IMR-90 (cell line): ENCODE measurements around the gene CSRP1. TPM values are rescaled to one million over a fixed set of nuclear protein-coding genes. Genes with fewer than 3 reads are reported as not detected.
A peak's percentile ranks its signal among the peaks of the same experiment; 100 is the strongest.

Experiments used
- ATAC-seq: fragments of 200-7000 bp; cut with Tn5 transposase; 2 replicates; pipeline ENCODE4 v1.9.1; 2020; ENCODE audit warnings: low read depth, mild to moderate bottlenecking, moderate library complexity
- BruUV-seq: library from RNA; stranded (reverse); fragments of 400-500 nt; replicated peaks from 2 replicates; lab custom pipeline; 2021; lab: Mats Ljungman, UMichigan
- CTCF ChIA-PET: fragments of 300-600 bp; formaldehyde crosslinking; extraction: SDS; loops from one replicate; lab custom pipeline; 2021; ENCODE audit warnings: antibody characterized with exemption; lab: Yijun Ruan, JAX
- POLR2A ChIA-PET: fragments of 300-600 bp; sonication (Branson Sonifier 250); formaldehyde crosslinking; loops from one replicate; lab custom pipeline; 2022; ENCODE audit warnings: antibody characterized with exemption; ENCODE audit not compliant: unreplicated experiment; lab: Charles Lee
- DNase-seq: peaks from one replicate; pipeline ENCODE4 v3.0.0; 2013
- H2AFZ ChIP-seq: replicated peaks from 2 replicates; pipeline ENCODE3; 2013; ENCODE audit warnings: low read length, mild to moderate bottlenecking; ENCODE audit not compliant: poor library complexity
- H2AK5ac ChIP-seq: 2 replicates; pipeline ENCODE4 v1.6.1; 2013; ENCODE audit warnings: low read depth, low read length, inconsistent platforms
- H2AK9ac ChIP-seq: replicated peaks from 2 replicates; pipeline ENCODE3; 2013; ENCODE audit warnings: mild to moderate bottlenecking, low read depth, low read length, moderate library complexity; ENCODE audit not compliant: poor library complexity
- H2BK120ac ChIP-seq: 2 replicates; pipeline ENCODE4 v1.6.1; 2013; ENCODE audit warnings: low read depth, low read length, inconsistent platforms
- H2BK15ac ChIP-seq: 3 replicates; pipeline ENCODE4 v1.6.1; 2013; ENCODE audit warnings: low read depth, low read length, inconsistent platforms
- H2BK20ac ChIP-seq: 2 replicates; pipeline ENCODE4 v1.6.1; 2013; ENCODE audit warnings: low read depth, mild to moderate bottlenecking, inconsistent platforms, low read length, moderate library complexity
- H2BK5ac ChIP-seq: 2 replicates; pipeline ENCODE4 v1.6.1; 2013; ENCODE audit warnings: mild to moderate bottlenecking, low read depth, low read length, inconsistent platforms; ENCODE audit not compliant: poor library complexity, severe bottlenecking
- H3K14ac ChIP-seq: replicated peaks from 2 replicates; pipeline ENCODE4 v1.6.1; 2013; ENCODE audit warnings: low read depth, low read length, inconsistent platforms
- H3K18ac ChIP-seq: 2 replicates; pipeline ENCODE4 v1.6.1; 2013; ENCODE audit warnings: low read depth, low read length, control low read depth
- H3K23ac ChIP-seq: 2 replicates; pipeline ENCODE4 v1.6.1; 2013; ENCODE audit warnings: low read depth, low read length, inconsistent platforms
- H3K27ac ChIP-seq: 2 replicates; pipeline ENCODE4 v1.5.1; 2013; ENCODE audit warnings: mild to moderate bottlenecking, control low read depth, low read length; ENCODE audit not compliant: insufficient read depth
- H3K27me3 ChIP-seq: 2 replicates; pipeline ENCODE4 v1.6.1; 2013; ENCODE audit warnings: low read length; ENCODE audit not compliant: control insufficient read depth, insufficient read depth
- H3K36me3 ChIP-seq: 2 replicates; pipeline ENCODE4 v1.6.1; 2013; ENCODE audit warnings: low read length, mixed read lengths; ENCODE audit not compliant: control insufficient read depth, insufficient read depth
- H3K4ac ChIP-seq: 2 replicates; pipeline ENCODE4 v1.6.1; 2013; ENCODE audit warnings: low read depth, low read length, inconsistent platforms
- H3K4me1 ChIP-seq: 2 replicates; pipeline ENCODE4 v1.6.1; 2013; ENCODE audit warnings: low read length, mixed read lengths; ENCODE audit not compliant: control insufficient read depth, insufficient read depth
- H3K4me2 ChIP-seq: 2 replicates; pipeline ENCODE4 v1.6.1; 2013; ENCODE audit warnings: low read depth, mild to moderate bottlenecking, control low read depth, low read length, moderate library complexity
- H3K4me3 ChIP-seq: 2 replicates; pipeline ENCODE4 v1.5.1; 2013; ENCODE audit warnings: low read depth, mild to moderate bottlenecking, control low read depth, low read length, moderate library complexity; ENCODE audit not compliant: insufficient read depth
- H3K56ac ChIP-seq: 2 replicates; pipeline ENCODE4 v1.6.1; 2013; ENCODE audit warnings: low read length, inconsistent platforms; ENCODE audit not compliant: insufficient read depth; ENCODE audit errors: extremely low read depth
- H3K79me1 ChIP-seq, 2 experiments: 2 replicates each; pipeline ENCODE4 v1.6.1; 2013; ENCODE audit warnings: low read length in 2 of 2, inconsistent platforms in 1 of 2, low read depth in 1 of 2
- H3K9ac ChIP-seq: 2 replicates; pipeline ENCODE4 v1.6.1; 2013; ENCODE audit warnings: low read depth, low read length, control low read depth
- H3K9me1 ChIP-seq: 2 replicates; pipeline ENCODE4 v1.6.1; 2013; ENCODE audit warnings: low read length, inconsistent platforms; ENCODE audit not compliant: insufficient read depth
- H3K9me3 ChIP-seq: 2 replicates; pipeline ENCODE4 v1.6.1; 2013; ENCODE audit warnings: low read length; ENCODE audit not compliant: control insufficient read depth, insufficient read depth
- H4K20me1 ChIP-seq: 2 replicates; pipeline ENCODE4 v1.6.1; 2013; ENCODE audit warnings: low read length, inconsistent platforms; ENCODE audit not compliant: insufficient read depth
- H4K5ac ChIP-seq: 2 replicates; pipeline ENCODE4 v1.6.1; 2013; ENCODE audit warnings: mild to moderate bottlenecking, low read depth, low read length, control low read depth
- H4K8ac ChIP-seq, 2 experiments: 2 replicates each; pipeline ENCODE4 v1.6.1; 2013; ENCODE audit warnings: low read depth in 2 of 2, low read length in 2 of 2, control low read depth in 1 of 2, inconsistent platforms in 1 of 2
- H4K91ac ChIP-seq: 2 replicates; pipeline ENCODE4 v1.6.1; 2013; ENCODE audit warnings: low read depth, low read length, inconsistent platforms; ENCODE audit not compliant: insufficient read depth
- BHLHE40 ChIP-seq: fragments of 150-350 bp; IDR thresholded peaks from 2 replicates; pipeline ENCODE4 v1.6.1; 2016; ENCODE audit warnings: mild to moderate bottlenecking, low read depth, low read length
- CTCF ChIP-seq: conservative IDR thresholded peaks from 2 replicates; pipeline ENCODE4 v1.5.1; 2012; ENCODE audit warnings: mild to moderate bottlenecking, low read depth, low read length, improper control_type of control experiment
- ELK1 ChIP-seq: fragments of 150-350 bp; IDR thresholded peaks from 2 replicates; pipeline ENCODE4 v1.6.1; 2016; ENCODE audit warnings: low read depth, mild to moderate bottlenecking, low read length, moderate library complexity, borderline replicate concordance
- MAFK ChIP-seq: IDR thresholded peaks from 2 replicates; pipeline ENCODE4 v1.6.1; 2012; ENCODE audit warnings: low read depth, low read length, improper control_type of control experiment
- MAZ ChIP-seq: IDR thresholded peaks from 2 replicates; pipeline ENCODE4 v1.6.1; 2012; ENCODE audit warnings: low read depth, mild to moderate bottlenecking, low read length, improper control_type of control experiment, moderate library complexity, borderline replicate concordance
- MXI1 ChIP-seq: IDR thresholded peaks from 2 replicates; pipeline ENCODE4 v1.6.1; 2012; ENCODE audit warnings: low read depth, mild to moderate bottlenecking, low read length, moderate library complexity, borderline replicate concordance
- NFE2L2 ChIP-seq: fragments of 150-350 bp; IDR thresholded peaks from 2 replicates; pipeline ENCODE4 v1.6.1; 2016; ENCODE audit warnings: low read depth, mild to moderate bottlenecking, low read length
- POLR2A ChIP-seq: IDR thresholded peaks from 2 replicates; pipeline ENCODE4 v1.6.1; 2012; ENCODE audit warnings: mild to moderate bottlenecking, low read depth, low read length
- RCOR1 ChIP-seq: IDR thresholded peaks from 2 replicates; pipeline ENCODE4 v1.6.1; 2012; ENCODE audit warnings: mild to moderate bottlenecking, low read length, improper control_type of control experiment; ENCODE audit not compliant: insufficient replicate concordance
- SMC3 ChIP-seq: fragments of 150-350 bp; IDR thresholded peaks from 2 replicates; pipeline ENCODE4 v1.6.1; 2016; ENCODE audit warnings: low read depth, mild to moderate bottlenecking, antibody characterized with exemption, low read length, moderate library complexity
- USF2 ChIP-seq: fragments of 150-350 bp; IDR thresholded peaks from 2 replicates; pipeline ENCODE4 v1.6.1; 2017; ENCODE audit warnings: mild to moderate bottlenecking, antibody characterized with exemption, low read length, low read depth
- WGBS, 2 experiments: methylation state at CpG; one replicate each; pipeline versions ENCODE4 v1.1.5 to v1.1.7; 2013; ENCODE audit warnings: missing lambda C conversion rate in 2 of 2; ENCODE audit not compliant: insufficient read length in 1 of 2; ENCODE audit errors: extremely low coverage in 2 of 2; 5-methylcytosine and 5-hydroxymethylcytosine counted together
- dilution Hi-C: fragments of 300-500 bp; cut with HindIII; formaldehyde crosslinking; loops from one replicate; pipeline ENCODE4 v1.14.3; 2018; ENCODE audit warnings: low sequenced_read_pairs; ENCODE audit not compliant: unreplicated experiment
- in situ Hi-C: fragments of 300-500 bp; cut with MboI; formaldehyde crosslinking; loops from 3 replicates; pipeline ENCODE4 v1.14.3; 2019; ENCODE audit warnings: low sequenced_read_pairs, inconsistent platforms, mixed read lengths
- intact Hi-C: fragments of 100-400 bp; cut with micrococcal nuclease; formaldehyde crosslinking; loops from 2 replicates; pipeline ENCODE4 v1.10.0; 2022
- polyA plus RNA-seq, 3 experiments: library from polyadenylated mRNA; depleted of rRNA; stranded (reverse); fragments of >200 nt; gene quantifications; 2 replicates each; pipeline ENCODE4 v1.2.3, GENCODE V29; 2012; ENCODE audit warnings: low replicate concordance in 1 of 3
- total RNA-seq: library from RNA; depleted of rRNA; stranded (reverse); fragments of >200 nt; gene quantifications from 2 replicates; pipeline ENCODE4 v1.2.3, GENCODE V29; 2012

CSRP1 gene
- total and polyA plus RNA-seq, 2 of the 4 experiments (the other 2 are of a cell fraction) = 1,037 to 1,498 TPM

- TF ChIP-seq BHLHE40 (no peak), NFE2L2 (no peak), MAFK (no peak), USF2 (no peak)
Observed at GRCh38 chr1:201506557-201507359, at the start of gene CSRP1 (continued).

- dilution Hi-C loops = no loop called here
- intact Hi-C loops = no loop called here
- H3K4ac ChIP-seq = peak overlapping the region; percentile 37; the same call in 1 of the 2 replicates
- no peak overlapping the region for H2BK5ac ChIP-seq
- peak overlapping the region; percentile 43; the same call in 1 of the 2 replicates for H4K91ac ChIP-seq
- no peaks in the 10 kb centered on the region for H4K20me1 ChIP-seq
- peaks cover 50% of the 10 kb centered on the region for H3K4me1 ChIP-seq
- H3K4me2 ChIP-seq = no peak overlapping the region
- no peak overlapping the region for H3K56ac ChIP-seq
- 0 out of 2 replicates have a peak, but pooled peaks cover 2% of the 10 kb centered on the region for H3K36me3 ChIP-seq
- DNase-seq (no peak), ATAC-seq (no peak)
- no peak overlapping the region for H3K4me3 ChIP-seq
- peaks cover 30 to 96% of the 10 kb centered on the region in 2 experiments for H3K79me1 ChIP-seq
- no peak overlapping the region for H2AK9ac ChIP-seq
- no TSS peak for BruUV-seq
- ChIA-PET CTCF (no interaction called here), POLR2A (no interaction called here)
- in situ Hi-C loops = loop anchor here (5.0 kb wide), 2 partner anchors 152 to 232 kb away; no protein-coding TSS in a partner anchor
- no peak overlapping the region for H4K5ac ChIP-seq
- H3K9ac ChIP-seq = no peak overlapping the region
- no peaks in the 10 kb centered on the region for H3K9me3 ChIP-seq
- H3K18ac ChIP-seq = no peak overlapping the region
- no peak overlapping the region for H3K23ac ChIP-seq
- no peak overlapping the region for H2AK5ac ChIP-seq
- H3K9me1 ChIP-seq = peaks cover 38% of the 10 kb centered on the region
- 81% methylated on average over 6 of the region's 9 CpGs; no CpG with 5 or more reads in 1 of the 2 experiments for WGBS, 2 experiments
- no peak overlapping the region for H2BK15ac ChIP-seq
- no peaks in the 10 kb centered on the region for H3K27me3 ChIP-seq
- peak overlapping the region; percentile 47; the same call in 1 of the 2 replicates for H2BK20ac ChIP-seq
- no peak overlapping the region for H3K27ac ChIP-seq
- peak overlapping the region; percentile 39; the same call in 1 of the 2 replicates for H2BK120ac ChIP-seq
- no peak overlapping the region for H4K8ac ChIP-seq
- H2AFZ ChIP-seq = no peak overlapping the region
- H3K14ac ChIP-seq = no peak overlapping the region; the same call in 1 of the 2 replicates
- TF ChIP-seq RCOR1 (no peak), NFE2L2 (no peak), POLR2A (no peak), CTCF (no peak), SMC3 (no peak), MXI1 (no peak), BHLHE40 (no peak), MAZ (no peak), ELK1 (no peak)
Observed at GRCh38 chr1:201555593-201555945, 48.6 kb upstream of the CSRP1 start.
